GM21529 (cell line): ENCODE results near the gene HEATR5A.
"Not testable (repeated sequence)": the region's sequence is repeated elsewhere in the genome, so short reads cannot be mapped to it uniquely, and the experiment has no call there.

Experiments used
- ATAC-seq: cut with Tn5 transposase; IDR thresholded peaks from one replicate; pipeline ENCODE4 v1.9.1; 2021; ENCODE audit not compliant: unreplicated experiment

Gene HEATR5A

DNA sequence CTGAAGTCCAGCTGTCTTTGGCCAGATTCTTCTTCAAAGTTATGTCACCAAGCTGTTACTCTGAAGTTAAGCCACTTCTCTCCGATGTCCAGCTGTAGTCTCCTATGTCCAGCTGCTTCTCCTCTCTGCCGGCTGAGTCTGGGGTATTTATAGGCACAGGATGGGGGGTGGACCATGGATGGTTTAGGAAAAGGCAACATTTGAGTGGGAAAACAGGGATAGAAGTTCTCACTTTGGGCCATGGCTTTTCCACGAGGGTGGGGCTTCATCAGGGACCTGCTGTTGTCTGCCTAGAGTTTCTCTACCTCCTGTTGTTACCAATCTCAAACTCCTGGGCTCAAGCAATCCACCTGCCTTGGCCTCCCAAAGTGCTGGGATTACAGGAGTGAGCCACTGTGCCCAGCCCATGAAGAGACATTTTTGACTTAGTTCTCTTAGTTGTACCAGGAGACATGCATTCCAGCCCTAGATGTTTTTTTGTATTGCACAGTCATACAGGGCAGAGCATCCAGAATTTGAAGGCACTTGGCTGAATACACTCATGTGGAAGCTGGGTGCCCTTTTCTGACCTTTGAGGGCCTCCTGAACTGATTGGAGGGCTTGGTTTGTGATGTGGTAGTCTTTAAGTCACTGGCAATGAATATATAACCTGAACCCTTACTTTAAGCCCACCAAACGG, 132.9 kb downstream of the HEATR5A start:
- ATAC-seq: no peak

DNA sequence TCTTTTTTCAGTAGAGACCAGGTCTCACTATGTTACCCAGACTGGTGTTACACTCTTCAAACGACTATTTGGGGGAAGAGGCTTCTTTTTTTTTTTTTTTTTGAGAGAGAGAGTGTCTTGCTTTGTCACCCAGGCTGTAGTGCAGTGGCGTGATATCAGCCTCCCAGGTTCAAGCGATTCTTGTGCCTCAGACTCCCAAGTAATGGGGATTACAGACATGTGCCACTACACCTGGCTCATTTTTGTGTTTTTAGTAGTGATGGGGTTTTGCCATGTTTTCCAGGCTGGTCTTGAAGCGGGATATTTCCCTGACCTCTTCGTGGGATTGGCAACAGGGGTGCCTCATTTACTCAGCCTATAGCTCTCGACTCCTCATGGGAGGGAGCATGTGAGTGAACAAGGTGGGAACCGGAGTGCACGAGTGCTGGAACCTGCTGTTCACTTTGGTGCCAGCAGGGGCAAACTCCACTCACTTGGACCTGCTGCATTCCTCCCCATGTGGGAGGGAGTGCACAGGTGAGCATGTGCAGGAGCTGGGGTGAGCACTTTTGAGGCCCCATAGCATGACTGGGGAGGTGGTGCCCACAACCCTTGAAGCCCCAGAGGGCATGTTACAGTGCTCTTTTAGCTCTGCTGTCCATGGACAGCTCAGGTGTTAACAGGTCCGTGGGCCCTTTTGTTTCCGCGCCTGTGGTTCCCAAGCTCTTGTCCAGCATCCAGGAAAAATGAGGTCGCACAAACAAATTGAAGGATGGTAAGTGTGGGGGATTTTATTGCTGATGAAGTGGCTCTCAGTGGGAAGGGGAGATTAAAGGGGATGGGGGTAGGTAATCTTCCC, 133.7 kb downstream of the HEATR5A start:
- no peak for ATAC-seq

DNA sequence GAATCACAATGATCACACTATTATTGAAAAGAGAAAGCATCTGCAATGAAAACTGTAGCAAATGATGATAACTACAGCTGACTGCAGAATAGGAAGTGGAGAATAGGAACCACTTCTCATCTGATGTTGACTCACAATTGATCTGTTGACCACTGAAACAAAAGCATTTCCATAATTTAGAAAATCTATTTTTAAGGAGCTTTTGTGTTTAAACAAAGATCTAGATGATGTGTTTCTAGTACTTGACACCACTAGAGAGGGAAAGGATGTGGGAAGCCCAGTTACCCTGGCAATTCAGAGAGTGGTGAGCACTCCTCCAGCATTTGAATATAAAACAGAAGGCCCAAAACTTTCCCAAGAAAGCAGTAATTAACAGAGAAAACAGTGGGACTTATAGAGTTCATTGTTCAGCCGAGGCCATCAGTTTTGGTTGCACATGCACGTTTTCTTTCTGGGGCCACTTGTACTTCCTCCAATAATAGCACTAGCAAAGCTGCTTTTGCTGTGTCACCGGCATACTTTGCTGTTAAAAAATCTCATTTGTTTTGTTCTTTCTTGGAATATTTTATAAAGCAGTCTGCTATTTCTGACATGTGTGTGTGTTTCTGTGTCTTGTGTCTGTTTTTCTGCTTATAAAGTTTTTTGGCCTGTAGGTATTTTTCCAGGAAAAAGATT, 136.6 kb downstream of the HEATR5A start:
- peak; percentile 79 for ATAC-seq

DNA sequence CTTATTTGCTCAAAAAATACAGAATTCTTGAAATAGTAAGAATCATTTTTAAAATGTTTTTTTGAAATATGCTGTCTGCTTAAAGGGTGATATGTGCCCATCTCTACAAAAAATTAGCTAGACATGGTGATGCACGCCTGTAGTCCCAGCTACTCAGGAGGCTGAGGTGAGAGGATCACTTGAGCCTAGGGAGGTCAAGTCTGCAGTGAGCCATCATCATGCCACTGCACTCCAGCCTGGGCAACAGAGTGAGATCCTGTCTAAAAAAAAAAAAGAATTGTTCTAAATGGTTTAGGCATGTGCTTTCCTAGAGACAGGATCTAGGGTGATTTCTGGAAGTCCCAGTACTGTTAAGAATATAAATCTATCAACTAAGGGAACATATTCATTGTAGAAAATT, 137.2 kb downstream of the HEATR5A start:
- ATAC-seq: peak; percentile 21

- no peak for ATAC-seq
These were observed 139.5 kb downstream of the HEATR5A start for GRCh38 chr14:31280871-31281220.

DNA sequence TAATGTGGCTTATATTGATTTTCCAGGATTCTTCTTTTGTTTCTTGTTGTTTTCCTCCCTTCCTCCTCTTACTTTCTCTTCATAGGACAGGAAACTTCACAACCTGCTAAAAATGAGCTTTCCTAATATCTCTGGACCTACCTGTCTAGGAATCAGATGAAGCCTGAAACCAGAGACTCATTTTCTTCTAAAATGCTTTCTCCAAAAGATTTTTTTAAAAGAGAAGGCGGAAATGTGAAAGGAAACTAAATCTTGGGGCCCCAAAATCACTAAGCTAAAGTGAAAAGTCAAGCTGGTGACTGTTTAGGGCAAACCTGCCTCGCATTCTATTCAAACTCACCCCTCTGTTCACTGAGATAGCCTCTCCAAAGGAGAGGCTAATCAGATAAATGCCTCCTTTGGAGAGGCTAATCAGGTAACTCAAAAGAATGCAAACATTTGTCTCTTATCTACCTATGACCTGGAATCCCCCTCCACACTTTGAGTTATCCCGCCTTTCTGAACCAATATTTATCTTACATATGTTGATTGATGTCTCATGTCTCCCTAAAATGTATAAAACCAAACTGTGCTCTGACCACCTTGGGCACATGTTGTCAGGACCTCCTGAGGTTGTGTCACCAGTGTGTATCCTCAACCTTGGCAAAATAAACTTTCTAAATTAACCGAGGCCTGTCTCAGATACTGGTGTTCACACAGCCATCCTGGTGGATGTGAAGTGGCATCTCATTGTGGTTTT, 140.0 kb downstream of the HEATR5A start:
- no peak for ATAC-seq

DNA sequence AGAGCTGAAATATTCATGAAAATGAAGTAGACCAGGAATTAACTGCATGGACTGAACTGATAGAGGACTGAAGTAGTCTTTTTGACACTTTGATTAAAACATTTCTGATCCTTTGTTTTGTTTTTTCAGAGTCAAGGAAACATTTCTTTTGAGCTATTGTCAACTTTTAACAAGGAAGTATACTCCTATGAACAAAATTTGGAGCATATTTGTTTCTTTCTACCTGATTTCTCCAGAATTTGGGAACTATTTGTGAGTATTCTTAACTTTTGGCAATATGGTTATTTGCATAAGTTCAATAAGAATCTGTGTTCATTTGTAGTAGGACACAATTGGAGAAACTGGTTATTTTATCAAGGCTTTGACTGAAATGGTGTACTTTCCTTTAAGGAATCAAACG, 141.5 kb downstream of the HEATR5A start:
- ATAC-seq: no peak

GRCh38 chr14:31277085-31277484, 143.3 kb downstream of the HEATR5A start:
- no peak for ATAC-seq

GRCh38 chr14:31276417-31276816, 143.9 kb downstream of the HEATR5A start:
- not testable (repeated sequence) for ATAC-seq

GRCh38 chr14:31275731-31276130, 144.6 kb downstream of the HEATR5A start:
- ATAC-seq: no peak

DNA sequence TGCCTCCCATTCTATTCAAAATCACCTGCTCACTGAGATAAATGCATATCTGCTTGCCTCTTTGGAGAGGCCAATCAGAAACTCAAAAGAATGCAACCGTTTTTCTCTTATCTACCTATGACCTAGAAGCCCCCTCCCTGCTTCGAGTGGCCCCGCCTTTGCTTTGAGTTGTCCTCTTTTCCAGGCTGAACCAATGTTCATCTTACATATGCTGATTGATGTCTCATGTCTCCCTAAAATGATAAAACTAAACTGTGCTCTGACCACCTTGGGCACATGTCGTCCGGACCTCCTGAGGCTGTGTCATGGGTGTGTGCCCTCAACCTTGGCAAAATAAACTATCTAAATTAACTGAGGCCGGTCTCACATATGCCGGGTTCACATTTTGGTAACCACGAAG, 148.7 kb downstream of the HEATR5A start:
- no peak for ATAC-seq

DNA sequence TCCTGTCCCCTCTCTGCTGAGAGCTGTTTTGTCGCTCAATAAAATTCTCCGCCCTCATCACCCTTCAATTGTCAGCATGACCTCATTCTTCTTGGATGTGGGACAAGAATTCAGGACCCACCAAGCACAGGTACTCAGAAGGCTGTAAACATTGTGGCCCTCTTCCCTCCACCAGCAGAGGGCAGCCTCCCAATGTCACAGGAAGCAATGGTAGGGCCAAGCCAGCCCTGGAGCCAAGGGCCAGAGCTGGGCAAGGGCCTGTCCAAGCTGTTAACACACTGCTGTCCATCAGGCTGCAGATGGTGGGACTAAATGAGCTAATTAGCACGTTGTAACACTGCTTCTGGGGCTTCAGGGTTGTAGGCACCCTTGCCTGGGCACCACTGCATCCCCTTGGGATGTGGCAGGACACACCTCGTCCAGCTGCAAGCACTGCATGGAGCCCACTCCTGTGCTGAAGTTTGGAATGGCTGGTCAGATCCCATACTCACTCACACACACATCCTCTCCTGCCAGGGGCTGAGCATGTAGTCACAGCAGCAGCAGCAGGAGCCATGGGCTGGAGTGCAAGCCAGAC, 150.1 kb downstream of the HEATR5A start:
- no peak for ATAC-seq

GRCh38 chr14:31269634-31270195, 150.6 kb downstream of the HEATR5A start:
- ATAC-seq: no peak

- no peak for ATAC-seq
These were observed 152.1 kb downstream of the HEATR5A start for GRCh38 chr14:31268216-31268615.

- no peak for ATAC-seq
These were observed 153.7 kb downstream of the HEATR5A start for GRCh38 chr14:31266437-31267331.

DNA sequence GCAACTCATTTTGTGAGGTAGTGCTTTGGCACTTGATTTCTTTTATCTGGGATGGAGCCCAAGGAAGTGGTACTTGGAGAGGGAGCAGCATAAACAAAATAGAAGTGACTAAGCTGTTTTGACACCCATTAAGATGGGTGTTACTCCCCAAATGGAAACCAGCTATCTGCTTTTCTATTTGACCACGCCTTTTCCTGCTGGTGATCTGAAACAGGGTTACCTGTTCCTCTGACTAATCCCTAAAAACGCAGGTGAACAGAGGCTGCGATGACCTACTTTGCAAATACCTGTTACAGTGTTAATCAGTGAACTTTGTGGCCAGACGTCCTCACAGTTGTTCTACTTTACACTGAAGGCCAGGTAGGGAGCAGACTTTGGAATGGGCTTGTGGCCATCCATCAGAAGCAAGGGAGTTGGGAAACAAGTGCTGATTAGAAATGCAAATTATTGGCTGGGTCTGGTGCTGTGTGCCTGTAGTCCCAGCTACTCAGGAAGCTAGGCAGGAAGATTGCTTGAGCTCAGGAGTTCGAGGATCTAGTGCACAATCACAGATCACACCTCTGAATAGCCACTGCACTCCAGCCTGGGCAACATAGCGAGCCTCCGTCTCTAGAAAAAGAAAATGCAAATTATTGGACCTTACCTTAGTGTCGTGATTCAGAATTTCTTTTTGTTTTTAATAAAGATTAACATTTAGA, 154.5 kb downstream of the HEATR5A start:
- no peak for ATAC-seq

DNA sequence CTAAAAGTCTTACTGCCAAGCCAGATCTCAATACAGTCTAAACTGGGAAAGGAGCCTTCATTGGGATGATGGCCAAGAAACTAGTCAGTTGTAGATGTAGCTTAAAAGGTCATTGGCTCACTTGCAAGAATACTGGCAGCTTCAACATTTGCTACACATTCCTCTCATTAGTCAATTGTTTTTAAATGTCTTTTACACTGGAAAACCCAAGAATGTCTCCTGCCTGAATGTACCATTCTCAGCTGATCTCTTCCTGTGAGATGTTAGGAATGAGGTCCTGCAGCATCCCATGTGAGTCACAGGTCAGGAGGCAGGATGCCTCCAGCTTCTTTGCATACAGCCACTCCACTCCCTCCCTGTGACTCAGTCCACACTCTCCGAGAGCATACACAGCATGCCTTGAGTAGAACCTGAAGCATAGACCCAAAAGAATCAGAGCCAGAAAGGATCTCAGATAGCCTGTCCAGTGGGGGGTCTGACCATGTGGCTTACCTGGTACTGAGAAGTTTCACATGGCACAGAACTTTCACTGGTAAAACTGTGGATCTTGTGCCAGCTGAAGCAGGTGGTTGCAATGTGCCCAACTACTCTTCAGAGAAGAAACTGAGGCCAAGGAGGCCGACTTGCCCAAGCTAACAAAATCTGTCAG, 156.7 kb downstream of the HEATR5A start:
- no peak for ATAC-seq
